HG03558 (cell line): ENCODE data around the gene CFAP251.
"Not testable (repeated sequence)": the region's sequence is repeated elsewhere in the genome, so short reads cannot be mapped to it uniquely, and the experiment has no call there.

Experiments used
- ATAC-seq: cut with Tn5 transposase; IDR thresholded peaks from one replicate; pipeline ENCODE4 v1.9.1; 2021; ENCODE audit warnings: moderate number of reproducible peaks; ENCODE audit not compliant: unreplicated experiment; ENCODE audit errors: extremely low read depth

CFAP251 gene

GRCh38 chr12:122024132-122024785 lies 105.9 kb downstream of the CFAP251 start:
- ATAC-seq = no peak

- ATAC-seq = no peak
These were observed 108.4 kb downstream of the CFAP251 start for GRCh38 chr12:122026706-122027333.

GRCh38 chr12:122028165-122028904 lies 109.9 kb downstream of the CFAP251 start:
- ATAC-seq = no peak

DNA sequence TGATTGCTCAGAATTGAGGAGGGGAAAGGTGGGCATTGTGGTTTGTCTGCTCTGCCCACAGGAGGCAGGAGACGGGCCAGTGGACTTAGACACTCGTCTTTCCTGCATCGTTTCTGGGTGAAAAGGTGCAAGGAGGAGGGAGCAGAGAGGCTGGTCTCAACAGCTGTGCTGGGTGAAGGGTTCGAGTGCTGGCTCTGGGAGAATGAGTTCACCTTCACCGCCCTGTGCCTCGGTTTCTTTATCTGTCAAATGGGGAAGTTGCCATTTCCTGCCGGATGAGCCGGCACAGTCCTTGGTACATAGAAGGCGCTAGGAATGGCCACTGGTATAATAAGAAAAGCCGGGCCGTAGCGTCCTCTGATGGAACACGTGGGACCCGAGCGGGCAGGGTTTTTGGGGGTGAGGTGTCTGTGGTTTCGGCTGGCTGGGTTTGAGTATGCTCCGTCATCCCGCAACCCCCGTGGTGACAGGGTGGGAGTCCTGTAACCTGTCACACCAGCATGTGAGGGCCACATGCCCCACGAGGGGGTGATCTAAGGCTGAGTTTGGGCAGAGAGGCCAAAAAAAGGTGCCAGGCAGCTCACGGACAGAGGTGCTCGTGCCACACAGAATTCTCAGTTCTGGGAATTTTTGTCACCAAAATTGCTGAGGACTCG lies 110.6 kb downstream of the CFAP251 start:
- no peak for ATAC-seq

- no peak for ATAC-seq
These were observed 111.4 kb downstream of the CFAP251 start for GRCh38 chr12:122029620-122030423.

GRCh38 chr12:122030424-122031035 lies 112.1 kb downstream of the CFAP251 start:
- ATAC-seq = no peak

DNA sequence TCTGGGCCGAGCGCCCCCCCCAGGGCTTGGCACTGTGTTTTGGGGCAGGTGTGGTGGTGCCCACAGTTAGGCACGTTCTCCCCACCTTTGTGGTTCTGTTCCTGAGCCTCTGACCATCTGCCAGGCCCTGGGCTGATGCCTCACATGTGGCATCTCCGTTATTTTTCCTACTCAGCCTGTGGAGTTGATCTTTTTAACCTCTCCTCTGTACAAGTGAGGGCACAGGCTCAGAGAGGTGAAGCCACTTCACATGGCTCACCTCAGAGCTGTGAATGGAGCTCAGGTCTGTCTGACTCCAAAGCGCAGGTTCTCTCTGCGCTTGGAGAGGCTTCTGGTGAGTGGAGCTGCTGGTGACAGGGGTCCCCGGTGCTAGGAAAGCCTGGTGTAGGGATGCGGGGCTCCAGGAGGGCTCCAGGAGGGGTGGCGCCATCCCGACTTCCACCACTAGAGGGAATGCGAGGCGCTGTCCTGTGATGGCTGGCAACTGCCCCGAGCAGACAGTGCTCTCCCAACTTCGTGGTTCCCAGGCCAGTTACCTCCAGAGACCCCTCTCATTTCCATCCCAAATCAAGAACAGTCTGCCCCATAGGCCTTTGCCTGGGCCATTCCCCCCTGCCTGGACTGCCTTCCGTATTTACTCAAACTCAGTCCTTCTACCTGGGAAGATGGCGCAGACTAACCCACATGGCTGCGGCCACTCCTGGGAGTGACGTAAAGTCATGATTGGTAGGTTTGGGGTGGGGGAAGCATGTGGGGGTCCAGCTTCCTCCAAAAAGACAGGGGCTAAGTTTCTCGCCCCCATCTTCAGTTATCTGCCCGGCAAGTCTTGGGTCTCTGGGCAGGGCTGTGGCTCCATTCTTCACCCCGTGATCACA lies 113.2 kb downstream of the CFAP251 start:
- ATAC-seq = no peak

- no peak for ATAC-seq
These were observed 114.2 kb downstream of the CFAP251 start for GRCh38 chr12:122032580-122032979.

DNA sequence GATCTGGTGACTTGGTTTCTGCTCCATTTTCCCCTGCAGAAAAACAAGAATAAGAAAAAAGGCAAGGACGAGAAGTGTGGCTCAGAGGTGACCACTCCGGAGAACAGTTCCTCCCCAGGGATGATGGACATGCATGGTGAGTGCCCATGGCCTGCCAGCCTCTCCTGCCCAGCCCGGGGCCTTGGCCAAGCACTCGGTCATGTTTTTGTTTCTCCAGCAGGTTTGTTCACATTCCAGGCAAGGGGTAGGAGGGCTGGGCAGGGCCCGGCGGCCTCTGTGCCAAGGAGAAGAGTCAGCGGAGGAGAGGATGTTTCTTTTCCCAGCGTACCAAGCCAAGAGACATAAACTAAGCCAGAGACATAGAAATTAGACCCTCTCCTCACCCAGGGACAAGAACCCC lies 116.9 kb downstream of the CFAP251 start:
- no peak for ATAC-seq

DNA sequence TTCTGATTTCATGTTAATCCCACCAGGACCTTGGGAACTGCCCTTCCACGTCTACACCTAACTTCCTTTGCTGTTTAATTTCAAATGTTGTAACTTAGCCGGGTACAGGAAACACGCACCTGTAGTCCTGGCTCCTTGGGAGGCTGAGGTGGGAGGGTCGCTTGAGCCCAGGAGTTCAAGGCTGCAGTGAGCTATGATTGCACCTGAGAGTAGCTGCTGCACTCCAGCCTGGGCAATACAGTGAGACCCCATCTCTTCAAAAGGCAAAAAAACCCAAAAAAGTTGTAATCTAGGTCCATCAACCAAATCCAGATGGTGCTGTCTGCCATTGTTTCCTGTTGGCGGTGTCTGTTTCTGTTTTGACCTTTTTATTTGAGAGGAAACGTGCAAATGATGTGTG lies 117.8 kb downstream of the CFAP251 start:
- no peak for ATAC-seq

DNA sequence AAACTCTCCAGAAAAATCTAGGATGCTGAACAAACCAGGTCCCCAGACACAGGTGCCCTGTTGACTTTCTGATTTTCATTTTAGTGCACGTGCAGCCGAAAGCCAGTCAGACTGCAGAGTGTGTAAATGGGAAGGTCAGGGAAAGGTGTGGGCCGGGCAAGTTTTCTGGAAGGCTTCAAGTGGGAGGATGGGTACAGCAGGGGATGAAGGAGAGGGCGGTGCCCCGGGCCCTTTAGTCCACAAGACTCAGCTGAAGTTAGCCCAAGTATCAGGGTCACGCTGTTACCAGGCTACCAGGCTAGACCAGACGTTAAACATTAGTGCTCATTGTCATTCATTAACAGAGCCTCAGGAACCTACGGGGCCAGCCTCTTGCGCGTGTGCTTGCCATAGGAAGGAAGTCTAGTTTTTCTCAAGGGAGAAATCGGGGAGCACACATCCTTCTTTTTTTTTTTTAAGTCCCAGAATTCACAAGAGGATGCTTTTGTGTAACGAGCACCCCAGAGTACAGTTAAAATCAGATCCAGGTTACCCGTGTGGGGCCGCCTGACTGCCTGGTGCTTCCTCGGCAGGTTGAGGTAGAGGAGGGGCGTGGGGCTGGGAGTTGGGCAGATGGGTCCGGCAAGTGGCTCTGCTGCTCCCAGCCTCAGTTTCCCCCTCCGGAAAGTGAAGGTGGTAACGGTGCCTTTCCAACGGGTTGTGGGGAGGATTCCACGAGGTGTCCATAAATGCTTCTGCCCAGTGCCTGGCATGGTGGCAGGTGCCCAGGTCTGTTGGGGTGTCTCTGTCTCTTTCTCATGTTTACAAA lies 122.4 kb downstream of the CFAP251 start:
- ATAC-seq = no peak

DNA sequence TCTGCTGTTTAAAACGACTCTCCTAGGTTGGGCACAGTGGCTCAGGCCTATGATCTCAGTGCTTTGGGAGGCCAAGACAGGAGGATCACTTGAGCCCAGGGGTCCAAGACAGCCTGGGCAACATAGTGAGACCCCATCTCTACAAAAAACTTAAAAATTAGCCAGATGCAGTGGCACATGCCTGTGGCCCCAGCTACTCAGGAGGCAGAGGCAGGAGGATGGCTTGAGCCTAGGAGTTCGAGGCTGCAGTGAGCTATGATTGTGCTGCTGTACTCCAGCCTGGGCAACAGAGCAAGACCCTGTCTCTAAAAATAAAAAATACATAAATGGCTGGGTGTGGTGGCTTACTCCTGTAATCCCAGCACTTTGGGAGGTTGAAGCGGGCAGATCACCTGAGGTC lies 123.1 kb downstream of the CFAP251 start:
- not testable (repeated sequence) for ATAC-seq

- no peak for ATAC-seq
These were observed 124.5 kb downstream of the CFAP251 start for GRCh38 chr12:122042910-122043309.

GRCh38 chr12:122043476-122043875 lies 125.1 kb downstream of the CFAP251 start:
- no peak for ATAC-seq

DNA sequence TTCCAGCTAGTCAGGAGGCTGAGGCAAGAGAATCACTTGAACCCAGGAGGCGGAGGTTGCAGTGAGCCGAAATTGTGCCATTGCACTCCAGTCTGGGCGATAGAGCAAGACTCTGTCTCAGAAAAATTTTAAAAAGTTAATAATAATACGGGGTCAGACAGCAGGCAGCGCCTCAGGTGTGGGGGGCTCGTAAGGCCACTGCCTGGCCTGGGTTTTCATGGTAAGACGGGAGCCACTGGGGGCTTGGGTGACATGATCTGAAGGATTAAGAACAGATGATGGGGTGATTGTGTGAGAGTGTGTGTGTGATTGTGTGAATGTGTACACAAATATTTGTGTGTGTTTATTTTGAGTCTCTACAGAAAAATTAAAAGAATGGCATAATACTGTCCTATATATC lies 126.9 kb downstream of the CFAP251 start:
- ATAC-seq = no peak

GRCh38 chr12:122046145-122046544 lies 127.8 kb downstream of the CFAP251 start:
- ATAC-seq = no peak

- no peak for ATAC-seq
These were observed 129.8 kb downstream of the CFAP251 start for GRCh38 chr12:122048151-122048550.

- no peak for ATAC-seq
These were observed 131.4 kb downstream of the CFAP251 start for GRCh38 chr12:122049827-122050226.
